HG02610 (cell line): ENCODE measurements around the gene FOLR2.
"Not testable (repeated sequence)": the region's sequence is repeated elsewhere in the genome, so short reads cannot be mapped to it uniquely, and the experiment has no call there.

Experiments used
- ATAC-seq: cut with Tn5 transposase; IDR thresholded peaks from one replicate; pipeline ENCODE4 v1.9.1; 2021; ENCODE audit warnings: mild to moderate bottlenecking, moderate library complexity; ENCODE audit not compliant: unreplicated experiment

FOLR2 gene

GRCh38 chr11:72204886-72205285, 11.7 kb upstream of the FOLR2 start:
- ATAC-seq, result no peak

GRCh38 chr11:72206794-72207193, 9.8 kb upstream of the FOLR2 start:
- ATAC-seq, result not testable (repeated sequence)

GRCh38 chr11:72208281-72208680, 8.3 kb upstream of the FOLR2 start:
- no peak for ATAC-seq

GRCh38 chr11:72209101-72209500, 7.5 kb upstream of the FOLR2 start:
- no peak for ATAC-seq

GRCh38 chr11:72217841-72218240, 1.2 kb downstream of the FOLR2 start:
- ATAC-seq, result no peak

- ATAC-seq, result no peak
Observed at GRCh38 chr11:72218251-72218745, 1.7 kb downstream of the FOLR2 start.

GRCh38 chr11:72220696-72221363, 4.2 kb downstream of the FOLR2 start:
- no peak for ATAC-seq

GRCh38 chr11:72221386-72222075, 4.9 kb downstream of the FOLR2 start:
- ATAC-seq, result no peak

- ATAC-seq, result no peak
Observed at GRCh38 chr11:72222106-72222891, 5.7 kb downstream of the FOLR2 start.

- ATAC-seq, result peak; percentile 73
Observed at GRCh38 chr11:72222907-72223614, 6.5 kb downstream of the FOLR2 start.

GRCh38 chr11:72223615-72224563, 7.3 kb downstream of the FOLR2 start:
- ATAC-seq, result peak; percentile 39

- no peak for ATAC-seq
Observed at GRCh38 chr11:72224564-72225410, 8.2 kb downstream of the FOLR2 start, which contains the start of gene INPPL1. INPPL1 (plus strand) TSS chr11:72224767; CDS start chr11:72224985, 218 bp downstream.

- no peak for ATAC-seq
Observed at GRCh38 chr11:72225411-72225951, 8.9 kb downstream of the FOLR2 start.

- ATAC-seq, result no peak
Observed at GRCh38 chr11:72226701-72227100, 10.1 kb downstream of the FOLR2 start.

- no peak for ATAC-seq
Observed at GRCh38 chr11:72227316-72228228, 11.0 kb downstream of the FOLR2 start.

- ATAC-seq, result no peak
Observed at GRCh38 chr11:72228229-72228843, 11.7 kb downstream of the FOLR2 start.

GRCh38 chr11:72228844-72229231, 12.2 kb downstream of the FOLR2 start:
- no peak for ATAC-seq
